Uterus (tissue), 4 donors: Measurements from ENCODE around the gene EPYC. TPM values are rescaled to one million over a fixed set of nuclear protein-coding genes. Genes with fewer than 3 reads are reported as not detected.

Experiments used
- DNase-seq, 2 donors: peaks; one replicate each; pipeline ENCODE4 v3.0.0-alpha.2; 2019 to 2020
- H3K27ac ChIP-seq, 2 donors: fragments of 200-600 bp; sonication (generic); 1 replicate in 1 of 2; 2 replicates in 1 of 2; pipeline ENCODE4 v1.5.1; 2016 to 2018
- H3K27me3 ChIP-seq, 2 donors: fragments of 200-600 bp; sonication (generic); one replicate each; pipeline ENCODE4 v1.5.1; 2018 to 2019; ENCODE audit warnings: control low read depth in 1 of 2
- H3K36me3 ChIP-seq, 2 donors: fragments of 200-600 bp; sonication (generic); one replicate each; pipeline ENCODE4 v1.5.1; 2019; ENCODE audit warnings: control low read depth in 1 of 2
- H3K4me1 ChIP-seq, 2 donors: fragments of 200-600 bp; sonication (generic); one replicate each; pipeline ENCODE4 v1.5.1; 2018 to 2019; ENCODE audit warnings: control low read depth in 1 of 2
- H3K4me3 ChIP-seq, 2 donors: fragments of 200-600 bp; sonication (generic); 1 replicate in 1 of 2; 2 replicates in 1 of 2; pipeline ENCODE4 v1.5.1; 2018 to 2019; ENCODE audit warnings: mild to moderate bottlenecking in 1 of 2
- H3K9me3 ChIP-seq, 2 donors: fragments of 200-600 bp; sonication (generic); one replicate each; pipeline ENCODE4 v1.5.1; 2019; ENCODE audit warnings: control low read depth in 1 of 2
- POLR2A ChIP-seq, 2 donors: fragments of 450-650 bp; IDR thresholded peaks; one replicate each; pipeline ENCODE4 v1.6.1; 2016; ENCODE audit warnings: antibody characterized with exemption in 2 of 2, mild to moderate bottlenecking in 1 of 2, moderate library complexity in 1 of 2
- intact Hi-C: fragments of 100-400 bp; cut with DNase I; formaldehyde crosslinking; loops from one replicate; pipeline ENCODE4 v1.15.1; 2023; ENCODE audit warnings: low total_unique reads
- total RNA-seq, 4 donors: library from RNA; depleted of rRNA in 3 of 4; stranded (reverse); fragments of >200 nt in 3 of 4; gene quantifications; one replicate each; pipeline versions ENCODE4 v1.1.0 to v1.2.4, GENCODE V29; 2014 to 2023
- TF ChIP-seq, protein P1 (sequence below), 4 experiments: fragments of 200-600 bp in 2 of 4; fragments of 450-650 bp in 2 of 4; sonication (generic) in 2 of 4; IDR thresholded peaks; one replicate each; pipeline ENCODE4 v1.5.1; 2016 to 2019; ENCODE audit warnings: antibody characterized with exemption in 4 of 4, mild to moderate bottlenecking in 2 of 4, moderate library complexity in 1 of 4
- donor health status: DM: yes; HTN: yes; CAD: no.

The EPYC gene
- total RNA-seq, 4 donors from 2014 or later = 0.14 TPM; not detected in 3

GRCh38 chr12:90936230-90937005 is 68.4 kb downstream of the EPYC start:
- Histone ChIP-seq H3K4me1 (no peaks in the 10 kb centered on the region), H3K4me3 (no peak overlapping the region), H3K27ac (no peak overlapping the region), H3K36me3 (no peaks in the 10 kb centered on the region), H3K9me3 (no peaks in the 10 kb centered on the region), H3K27me3 (no peaks in the 10 kb centered on the region)
- intact Hi-C loops = no loop called here
- TF ChIP-seq POLR2A (IDR thresholded peaks at IDR 0.05) = no peak
- DNase-seq = no peak

DNA sequence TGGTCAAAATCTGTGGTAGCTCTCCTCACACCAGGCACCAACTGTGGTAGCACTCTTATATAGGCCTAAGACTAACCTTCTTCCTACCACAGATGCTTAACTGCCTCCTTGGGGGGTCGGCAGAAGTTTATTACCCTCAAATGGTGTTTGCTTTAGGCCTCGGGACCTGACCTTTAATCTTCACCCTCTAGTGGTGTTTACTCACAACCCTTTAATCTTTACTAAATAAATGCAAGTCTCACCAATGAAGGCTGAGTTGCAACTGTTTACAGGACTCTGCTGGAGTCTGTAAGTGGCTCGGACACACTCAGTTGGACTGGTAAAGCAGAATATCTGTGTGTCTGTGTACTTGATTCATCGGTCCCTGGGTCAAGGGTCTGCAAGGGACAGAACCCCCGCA is 79.2 kb downstream of the EPYC start:
- TF ChIP-seq, protein P1, sequence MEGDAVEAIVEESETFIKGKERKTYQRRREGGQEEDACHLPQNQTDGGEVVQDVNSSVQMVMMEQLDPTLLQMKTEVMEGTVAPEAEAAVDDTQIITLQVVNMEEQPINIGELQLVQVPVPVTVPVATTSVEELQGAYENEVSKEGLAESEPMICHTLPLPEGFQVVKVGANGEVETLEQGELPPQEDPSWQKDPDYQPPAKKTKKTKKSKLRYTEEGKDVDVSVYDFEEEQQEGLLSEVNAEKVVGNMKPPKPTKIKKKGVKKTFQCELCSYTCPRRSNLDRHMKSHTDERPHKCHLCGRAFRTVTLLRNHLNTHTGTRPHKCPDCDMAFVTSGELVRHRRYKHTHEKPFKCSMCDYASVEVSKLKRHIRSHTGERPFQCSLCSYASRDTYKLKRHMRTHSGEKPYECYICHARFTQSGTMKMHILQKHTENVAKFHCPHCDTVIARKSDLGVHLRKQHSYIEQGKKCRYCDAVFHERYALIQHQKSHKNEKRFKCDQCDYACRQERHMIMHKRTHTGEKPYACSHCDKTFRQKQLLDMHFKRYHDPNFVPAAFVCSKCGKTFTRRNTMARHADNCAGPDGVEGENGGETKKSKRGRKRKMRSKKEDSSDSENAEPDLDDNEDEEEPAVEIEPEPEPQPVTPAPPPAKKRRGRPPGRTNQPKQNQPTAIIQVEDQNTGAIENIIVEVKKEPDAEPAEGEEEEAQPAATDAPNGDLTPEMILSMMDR (IDR thresholded peaks at IDR 0.05) = no peak
- TF ChIP-seq POLR2A (IDR thresholded peaks at IDR 0.05) = no peak

DNA sequence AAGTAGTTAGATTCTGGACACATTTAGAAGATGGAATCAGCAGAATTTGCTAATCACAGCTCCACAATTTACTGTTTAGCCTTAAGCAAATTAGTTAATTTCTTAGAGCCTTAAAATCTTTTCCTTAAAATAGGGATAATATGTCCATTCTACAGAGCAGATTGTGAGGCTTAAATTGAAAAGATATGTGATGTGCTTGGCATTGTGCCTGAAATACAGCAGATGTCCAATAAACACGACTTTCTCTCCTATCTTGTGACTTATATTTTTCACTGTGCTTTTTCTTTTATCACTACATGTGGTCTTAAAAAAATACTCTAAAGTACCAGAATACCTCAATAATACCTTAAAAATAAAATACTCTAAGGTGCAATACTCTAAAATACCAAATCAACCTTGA is 80.4 kb downstream of the EPYC start:
- H3K9me3 ChIP-seq = no peaks in the 10 kb centered on the region
- intact Hi-C loops = no loop called here
- H3K27me3 ChIP-seq = no peaks in the 10 kb centered on the region
- no peak overlapping the region for H3K4me3 ChIP-seq
- no peak overlapping the region for H3K27ac ChIP-seq
- DNase-seq = no peak
- H3K36me3 ChIP-seq = no peaks in the 10 kb centered on the region
- no peaks in the 10 kb centered on the region for H3K4me1 ChIP-seq
- TF ChIP-seq POLR2A (IDR thresholded peaks at IDR 0.05) = no peak
- TF ChIP-seq, protein P1 (IDR thresholded peaks at IDR 0.05) = no peak

More for the DNA sequence above, 79.2 kb downstream of the EPYC start:
- H3K27me3 ChIP-seq = no peaks in the 10 kb centered on the region
- H3K4me3 ChIP-seq = no peak overlapping the region
- no peak overlapping the region for H3K27ac ChIP-seq
- intact Hi-C loops = no loop called here
- no peaks in the 10 kb centered on the region for H3K36me3 ChIP-seq
- DNase-seq = no peak
- peaks cover 0 to 3% of the 10 kb centered on the region in 2 donors for H3K9me3 ChIP-seq
- H3K4me1 ChIP-seq = no peaks in the 10 kb centered on the region

- DNase-seq = no peak
- intact Hi-C loops = no loop called here
- no peak overlapping the region for H3K27ac ChIP-seq
- H3K4me1 ChIP-seq = no peaks in the 10 kb centered on the region
- H3K4me3 ChIP-seq = no peak overlapping the region
- H3K9me3 ChIP-seq = no peaks in the 10 kb centered on the region
- H3K36me3 ChIP-seq = no peaks in the 10 kb centered on the region
- TF ChIP-seq POLR2A (IDR thresholded peaks at IDR 0.05) = no peak
- TF ChIP-seq, protein P1 (IDR thresholded peaks at IDR 0.05) = no peak
- H3K27me3 ChIP-seq = no peaks in the 10 kb centered on the region
Observed at GRCh38 chr12:90922145-90922627, 82.6 kb downstream of the EPYC start.

DNA sequence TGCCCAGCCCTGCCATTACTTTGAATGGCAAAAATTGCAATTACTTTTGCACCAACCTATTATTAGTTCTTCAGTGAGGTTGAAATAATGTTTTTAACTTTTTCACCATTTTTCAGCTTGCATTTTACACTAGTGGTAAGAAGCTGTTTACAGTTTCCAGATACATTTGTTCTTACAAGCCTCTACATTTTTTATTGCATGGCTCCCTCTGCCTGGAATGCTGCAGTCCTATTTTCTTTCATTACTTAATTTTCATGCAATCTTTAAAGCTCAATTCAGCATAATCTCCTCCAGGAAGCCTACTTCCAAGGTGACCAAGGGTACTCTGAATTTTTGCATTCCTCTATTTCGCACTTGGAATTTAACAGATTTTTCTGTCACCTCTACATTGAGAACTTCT is 83.2 kb downstream of the EPYC start:
- H3K9me3 ChIP-seq = no peaks in the 10 kb centered on the region
- H3K4me3 ChIP-seq = no peak overlapping the region
- H3K27ac ChIP-seq = no peak overlapping the region
- DNase-seq = no peak
- H3K27me3 ChIP-seq = no peaks in the 10 kb centered on the region
- no peaks in the 10 kb centered on the region for H3K36me3 ChIP-seq
- H3K4me1 ChIP-seq = no peaks in the 10 kb centered on the region
- no peak for TF ChIP-seq POLR2A (IDR thresholded peaks at IDR 0.05)
- TF ChIP-seq, protein P1 (IDR thresholded peaks at IDR 0.05) = no peak
- intact Hi-C loops = no loop called here
